ENCODE data around the gene KLHL30. TPM values are rescaled to one million over a fixed set of nuclear protein-coding genes. Genes with fewer than 3 reads are reported as not detected.

The KLHL30 gene
- total RNA-seq, 4 donors from 2014 or later = 0.65 to 1.9 (median 0.78) TPM

GRCh38 chr2:238120463-238121298, 17.8 kb upstream of the KLHL30 start:
- TF ChIP-seq CTCF (IDR thresholded peaks at IDR 0.05; ENCODE audit: low read depth) = no peak

GRCh38 chr2:238121511-238122286, 16.8 kb upstream of the KLHL30 start:
- TF ChIP-seq CTCF (IDR thresholded peaks at IDR 0.05; ENCODE audit: low read depth) = no peak

- TF ChIP-seq CTCF (IDR thresholded peaks at IDR 0.05; ENCODE audit: low read depth) = no peak
Observed at GRCh38 chr2:238122287-238123217, 15.9 kb upstream of the KLHL30 start.

- no peak for TF ChIP-seq CTCF (IDR thresholded peaks at IDR 0.05; ENCODE audit: low read depth)
Observed at GRCh38 chr2:238123218-238123971, 15.1 kb upstream of the KLHL30 start.

- no peak for TF ChIP-seq CTCF (IDR thresholded peaks at IDR 0.05; ENCODE audit: low read depth)
Observed at GRCh38 chr2:238123991-238124470, 14.4 kb upstream of the KLHL30 start.

GRCh38 chr2:238124488-238125126, 13.9 kb upstream of the KLHL30 start:
- TF ChIP-seq CTCF (IDR thresholded peaks at IDR 0.05; ENCODE audit: low read depth) = no peak
